HepG2 (cell line): Measurements from ENCODE around the gene NELFCD. TPM values are rescaled to one million over a fixed set of nuclear protein-coding genes. Genes with fewer than 3 reads are reported as not detected.

Experiments used
- ADNP ChIP-seq: sonication (generic); formaldehyde crosslinking; IDR thresholded peaks from 2 replicates; pipeline ENCODE4 v1.4.0; 2020; ENCODE audit warnings: missing genetic modification reagents
- ARID5B ChIP-seq: IDR thresholded peaks from 2 replicates; pipeline ENCODE4 v1.4.0; 2020; ENCODE audit warnings: mild to moderate bottlenecking, missing genetic modification reagents
- ASH2L ChIP-seq: fragments of 300-600, 200-600 bp; sonication (generic); IDR thresholded peaks from 2 replicates; pipeline ENCODE4 v1.7.0; 2017; ENCODE audit warnings: low read depth, mild to moderate bottlenecking, moderate library complexity, mixed read lengths, low read length; ENCODE audit not compliant: insufficient read length
- CEBPG ChIP-seq: IDR thresholded peaks from 2 replicates; pipeline ENCODE4 v1.6.1; 2016
- CHCHD3 ChIP-seq: sonication (generic); formaldehyde crosslinking; IDR thresholded peaks from 2 replicates; pipeline ENCODE4 v1.8.0; 2022; ENCODE audit warnings: mild to moderate bottlenecking, missing genetic modification reagents, moderate library complexity
- FOXA1 ChIP-seq, 2 experiments: fragments of 450-650 bp in 1 of 2; sonication (generic) in 1 of 2; formaldehyde crosslinking in 1 of 2; IDR thresholded peaks; 2 replicates each; pipeline versions ENCODE4 v1.4.0 to v1.6.1; 2016 to 2020; ENCODE audit warnings: missing genetic modification reagents in 1 of 2
- GATAD2A ChIP-seq: IDR thresholded peaks from 2 replicates; pipeline ENCODE4 v1.6.1; 2016
- KDM5A ChIP-seq: fragments of 200-600 bp; sonication (generic); IDR thresholded peaks from 2 replicates; pipeline ENCODE4 v1.7.0; 2018; ENCODE audit warnings: antibody characterized with exemption, mild to moderate bottlenecking, low read length, borderline replicate concordance
- KMT2B ChIP-seq: IDR thresholded peaks from 2 replicates; pipeline ENCODE4 v1.6.1; 2016; ENCODE audit warnings: missing genetic modification reagents, missing compliant biosample characterization
- NCOA2 ChIP-seq: sonication (generic); formaldehyde crosslinking; IDR thresholded peaks from 2 replicates; pipeline ENCODE4 v1.8.0; 2022; ENCODE audit warnings: inconsistent platforms
- NR1H2 ChIP-seq: sonication (generic); formaldehyde crosslinking; IDR thresholded peaks from 2 replicates; pipeline ENCODE4 v1.8.1; 2022; ENCODE audit warnings: low read depth, missing genetic modification reagents, borderline replicate concordance
- NR2F2 ChIP-seq: IDR thresholded peaks from 2 replicates; pipeline ENCODE4 v1.6.1; 2012; ENCODE audit warnings: low read depth, inconsistent platforms, borderline replicate concordance
- PATZ1 ChIP-seq: sonication (generic); formaldehyde crosslinking; IDR thresholded peaks from 2 replicates; pipeline ENCODE4 v1.4.0; 2020; ENCODE audit warnings: missing genetic modification reagents
- PRPF4 ChIP-seq: fragments of 200-400 bp; formaldehyde crosslinking; IDR thresholded peaks from 2 replicates; pipeline ENCODE4 v1.6.1; 2016; ENCODE audit warnings: low read length, low read depth; ENCODE audit not compliant: poor library complexity, severe bottlenecking
- RFXANK ChIP-seq: IDR thresholded peaks from 2 replicates; pipeline ENCODE4 v1.6.1; 2016
- SAP130 ChIP-seq: IDR thresholded peaks from 2 replicates; pipeline ENCODE4 v1.6.1; 2016; ENCODE audit warnings: low read depth
- TCF7 ChIP-seq: sonication (generic); IDR thresholded peaks from 2 replicates; pipeline ENCODE4 v1.6.1; 2016; ENCODE audit warnings: antibody characterized with exemption, low read depth
- TFAP4 ChIP-seq: sonication (generic); IDR thresholded peaks from 2 replicates; pipeline ENCODE4 v1.6.1; 2016; ENCODE audit warnings: low read depth, borderline replicate concordance
- U2AF2 ChIP-seq: fragments of 200-400 bp; formaldehyde crosslinking; IDR thresholded peaks from 2 replicates; pipeline ENCODE4 v1.6.1; 2017; ENCODE audit warnings: low read depth, mild to moderate bottlenecking, low read length
- ZFX ChIP-seq: sonication (generic); formaldehyde crosslinking; IDR thresholded peaks from 2 replicates; pipeline ENCODE4 v1.4.0; 2020; ENCODE audit warnings: mild to moderate bottlenecking, low read depth, missing genetic modification reagents, moderate library complexity
- ZNF12 ChIP-seq: sonication (generic); formaldehyde crosslinking; IDR thresholded peaks from 2 replicates; pipeline ENCODE4 v1.5.0; 2020; ENCODE audit warnings: missing genetic modification reagents
- ZNF674 ChIP-seq: sonication (generic); formaldehyde crosslinking; IDR thresholded peaks from 2 replicates; pipeline ENCODE4 v1.5.0; 2020; ENCODE audit warnings: low read depth, mild to moderate bottlenecking, missing genetic modification reagents
- ZNF782 ChIP-seq: sonication (generic); formaldehyde crosslinking; IDR thresholded peaks from 2 replicates; pipeline ENCODE4 v1.4.0; 2020; ENCODE audit warnings: missing genetic modification reagents, mild to moderate bottlenecking, borderline replicate concordance
- polyA plus RNA-seq, 8 experiments: library from polyadenylated mRNA; depleted of rRNA in 3 of 8; stranded (reverse) in 7 of 8; unstranded in 1 of 8; fragments of >200 nt; fragmentation: Illumina TruSeq in 4 of 8; extraction: Trizol in 4 of 8; gene quantifications; 2 replicates each; pipeline versions ENCODE4 v1.2.1 to v1.2.3, GENCODE V29; 2011 to 2016; ENCODE audit warnings: low read depth in 4 of 8, missing spikeins in 1 of 8, mixed read lengths in 1 of 8; ENCODE audit not compliant: insufficient read depth in 1 of 8
- total RNA-seq, 5 experiments: library from RNA; depleted of rRNA; stranded (reverse); fragments of >200 nt; fragmentation: Illumina TruSeq; extraction: Trizol; gene quantifications; 2 replicates each; pipeline ENCODE4 v1.2.3, GENCODE V29; 2016; ENCODE audit warnings: low read depth in 1 of 5
- TF ChIP-seq, protein P1 (sequence below): IDR thresholded peaks from 2 replicates; pipeline ENCODE4 v1.6.1; 2012; ENCODE audit warnings: inconsistent platforms
- TF ChIP-seq, protein P2 (sequence below): IDR thresholded peaks from 2 replicates; pipeline ENCODE4 v1.6.1; 2016; ENCODE audit warnings: low read depth

The NELFCD gene
- total and polyA plus RNA-seq, 2 of the 13 experiments (the other 11 are each of a cell fraction or from before 2014, with no cell fraction given) = 159 to 203 TPM

DNA sequence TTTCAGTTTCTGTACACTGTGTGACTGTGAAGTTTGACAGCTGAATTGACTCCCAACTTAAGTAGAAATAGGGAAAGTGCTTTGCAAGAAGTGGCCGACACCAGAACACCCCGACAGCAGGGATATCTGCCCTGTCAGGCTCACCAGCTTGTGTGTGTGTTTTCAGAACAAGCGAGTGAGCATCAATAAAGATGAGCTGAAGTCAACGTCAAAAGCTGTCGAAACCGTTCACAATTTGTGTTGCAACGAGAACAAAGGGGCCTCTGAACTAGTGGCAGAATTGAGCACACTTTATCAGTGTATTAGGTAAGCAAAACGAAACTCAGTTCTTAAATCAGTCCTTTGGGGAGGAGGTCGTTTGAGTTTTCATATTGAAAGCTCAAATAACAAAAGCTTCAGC is 10.7 kb downstream of the NELFCD start (continued):
- TF ChIP-seq NCOA2 (CRISPR knock-in tag) (no peak), KDM5A (no peak), ADNP (no peak), GATAD2A (CRISPR knock-in tag) (peak; percentile 64), RFXANK (CRISPR knock-in tag) (no peak), ZNF782 (CRISPR knock-in tag) (no peak), FOXA1 (IDR thresholded peaks at IDR 0.05) (no peak), FOXA1 (CRISPR knock-in tag; IDR thresholded peaks at IDR 0.05) (0 out of 2 replicates have a peak, but pooled peaks have one; percentile 29), TFAP4 (no peak), CHCHD3 (CRISPR knock-in tag) (no peak), KMT2B (CRISPR knock-in tag) (no peak), ASH2L (peak; percentile 36), PATZ1 (CRISPR knock-in tag) (0 out of 2 replicates have a peak, but pooled peaks have one; percentile 11), SAP130 (CRISPR knock-in tag) (peak; percentile 34; the same call in 1 of the 2 replicates), ARID5B (CRISPR knock-in tag) (peak; percentile 41; the same call in 1 of the 2 replicates), CEBPG (CRISPR knock-in tag) (peak; percentile 67), TCF7 (0 out of 2 replicates have a peak, but pooled peaks have one; percentile 44), ZNF12 (CRISPR knock-in tag) (no peak), ZFX (CRISPR knock-in tag) (no peak), U2AF2 (no peak), PRPF4 (peak; percentile 5), NR2F2 (peak; percentile 32; the same call in 1 of the 2 replicates), NR1H2 (CRISPR knock-in tag) (no peak), ZNF674 (CRISPR knock-in tag) (no peak)
- TF ChIP-seq, protein P1, sequence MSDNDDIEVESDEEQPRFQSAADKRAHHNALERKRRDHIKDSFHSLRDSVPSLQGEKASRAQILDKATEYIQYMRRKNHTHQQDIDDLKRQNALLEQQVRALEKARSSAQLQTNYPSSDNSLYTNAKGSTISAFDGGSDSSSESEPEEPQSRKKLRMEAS = no peak
- TF ChIP-seq, protein P2, sequence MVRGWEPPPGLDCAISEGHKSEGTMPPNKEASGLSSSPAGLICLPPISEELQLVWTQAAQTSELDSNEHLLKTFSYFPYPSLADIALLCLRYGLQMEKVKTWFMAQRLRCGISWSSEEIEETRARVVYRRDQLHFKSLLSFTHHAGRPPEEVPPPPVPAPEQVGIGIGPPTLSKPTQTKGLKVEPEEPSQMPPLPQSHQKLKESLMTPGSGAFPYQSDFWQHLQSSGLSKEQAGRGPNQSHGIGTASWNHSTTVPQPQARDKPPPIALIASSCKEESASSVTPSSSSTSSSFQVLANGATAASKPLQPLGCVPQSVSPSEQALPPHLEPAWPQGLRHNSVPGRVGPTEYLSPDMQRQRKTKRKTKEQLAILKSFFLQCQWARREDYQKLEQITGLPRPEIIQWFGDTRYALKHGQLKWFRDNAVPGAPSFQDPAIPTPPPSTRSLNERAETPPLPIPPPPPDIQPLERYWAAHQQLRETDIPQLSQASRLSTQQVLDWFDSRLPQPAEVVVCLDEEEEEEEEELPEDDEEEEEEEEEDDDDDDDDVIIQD (CRISPR knock-in tag) = no peak
